HCT116 (cell line): Measurements from ENCODE around the gene PKIB. TPM values are rescaled to one million over a fixed set of nuclear protein-coding genes. Genes with fewer than 3 reads are reported as not detected.

Experiments used
- ATAC-seq: fragments of 200-7000 bp; cut with Tn5 transposase; 2 replicates; pipeline ENCODE4 v1.9.1; 2020; ENCODE audit warnings: mild to moderate bottlenecking, moderate library complexity
- BruUV-seq: library from RNA; stranded (reverse); fragments of 400-500 nt; replicated peaks from 2 replicates; lab custom pipeline; 2021; lab: Mats Ljungman, UMichigan
- CTCF ChIA-PET: fragments of 300-600 bp; sonication (Branson Sonifier 250); formaldehyde crosslinking; loops from one replicate; lab custom pipeline; 2021; ENCODE audit warnings: antibody characterized with exemption; lab: Charles Lee
- POLR2A ChIA-PET: fragments of 300-600, 350-600 bp; sonication (Branson Sonifier 250); formaldehyde crosslinking; loops from one replicate; lab custom pipeline; 2021; ENCODE audit warnings: antibody characterized with exemption; lab: Charles Lee
- RAD21 ChIA-PET, 2 experiments: fragments of 300-600 bp; sonication (Branson Sonifier 250); formaldehyde crosslinking; loops; one replicate each; lab custom pipeline; 2023; ENCODE audit warnings: low total read pairs in 2 of 2; ENCODE audit not compliant: uncharacterized antibody in 2 of 2, unreplicated experiment in 2 of 2, low non-redundant PET in 1 of 2; lab: Charles Lee
- DNase-seq: peaks from one replicate; pipeline ENCODE4 v3.0.0-alpha.2; 2010; ENCODE audit warnings: low read depth, low spot score
- H2AFZ ChIP-seq: fragments of 200-600 bp; shearing (Covaris generic), sonication (generic); 2 replicates; pipeline ENCODE4 v1.6.1; 2017; ENCODE audit warnings: low read depth, mixed run types, mixed read lengths, antibody characterized with exemption, low read length; ENCODE audit not compliant: poor library complexity, severe bottlenecking
- H3K27ac ChIP-seq: 2 replicates; pipeline ENCODE4 v1.5.1; 2012; ENCODE audit warnings: low read depth, low read length
- H3K27me3 ChIP-seq: fragments of 200-600 bp; sonication (generic); 2 replicates; pipeline ENCODE4 v1.6.1; 2016; ENCODE audit warnings: mixed run types, low read length, mixed read lengths; ENCODE audit not compliant: insufficient read depth
- H3K36me3 ChIP-seq, 2 experiments: fragments of 200-500 bp in 1 of 2; fragments of 200-600 bp in 1 of 2; sonication (Bioruptor generic) in 1 of 2; sonication (generic) in 1 of 2; 2 replicates each; pipeline versions ENCODE4 v1.5.1 to v1.6.1; 2014 to 2016; ENCODE audit warnings: low read length in 2 of 2, inconsistent platforms in 1 of 2, mixed read lengths in 1 of 2, mixed run types in 1 of 2; ENCODE audit not compliant: insufficient read depth in 2 of 2, control insufficient read depth in 1 of 2
- H3K4me1 ChIP-seq, 2 experiments: fragments of 200-600 bp in 1 of 2; sonication (generic) in 1 of 2; 2 replicates each; pipeline versions ENCODE4 v1.5.1 to v1.6.1; 2012 to 2017; ENCODE audit warnings: low read length in 2 of 2, inconsistent platforms in 1 of 2, mild to moderate bottlenecking in 1 of 2, mixed read lengths in 1 of 2, mixed run types in 1 of 2, moderate library complexity in 1 of 2; ENCODE audit not compliant: insufficient read depth in 2 of 2, control insufficient read depth in 1 of 2
- H3K4me2 ChIP-seq: fragments of 200-600 bp; sonication (generic); 2 replicates; pipeline ENCODE4 v1.6.1; 2017; ENCODE audit warnings: mixed run types, low read length, mixed read lengths
- H3K4me3 ChIP-seq, 2 experiments: fragments of 200-600 bp in 1 of 2; sonication (generic) in 1 of 2; replicated peaks in 1 of 2; 2 replicates each; pipeline ENCODE4 v1.5.1; 2011 to 2016; ENCODE audit warnings: low read length in 2 of 2, control low read depth in 1 of 2, low read depth in 1 of 2, mild to moderate bottlenecking in 1 of 2, mixed read lengths in 1 of 2, mixed run types in 1 of 2
- H3K79me2 ChIP-seq: fragments of 200-600 bp; sonication (generic); 2 replicates; pipeline ENCODE4 v1.6.1; 2017; ENCODE audit warnings: mild to moderate bottlenecking, mixed run types, low read length, moderate library complexity, mixed read lengths; ENCODE audit not compliant: insufficient read depth
- H3K9ac ChIP-seq: fragments of 200-600 bp; sonication (generic); 2 replicates; pipeline ENCODE4 v1.6.1; 2016; ENCODE audit warnings: low read length, mixed read lengths
- H3K9me2 ChIP-seq: fragments of 200-600 bp; sonication (generic), shearing (Covaris generic); 2 replicates; pipeline ENCODE4 v1.6.1; 2017; ENCODE audit warnings: mixed run types, mild to moderate bottlenecking, moderate library complexity; ENCODE audit not compliant: insufficient read depth
- H3K9me3 ChIP-seq, 2 experiments: fragments of 200-500 bp in 1 of 2; fragments of 200-600 bp in 1 of 2; sonication (Bioruptor generic) in 1 of 2; sonication (generic) in 1 of 2; 2 replicates each; pipeline ENCODE4 v1.6.1; 2014 to 2017; ENCODE audit warnings: low read length in 2 of 2, mixed read lengths in 2 of 2, inconsistent platforms in 1 of 2, low read depth in 1 of 2, mild to moderate bottlenecking in 1 of 2, mixed run types in 1 of 2, moderate library complexity in 1 of 2; ENCODE audit not compliant: control insufficient read depth in 1 of 2, insufficient read depth in 1 of 2
- H4K20me1 ChIP-seq: fragments of 200-600 bp; sonication (generic), shearing (Covaris generic); 2 replicates; pipeline ENCODE4 v1.6.1; 2017; ENCODE audit warnings: mixed run types, mild to moderate bottlenecking, moderate library complexity; ENCODE audit not compliant: insufficient read depth
- CBX3 ChIP-seq: IDR thresholded peaks from 2 replicates; pipeline ENCODE4 v1.6.1; 2012; ENCODE audit warnings: low read depth
- CEBPB ChIP-seq: IDR thresholded peaks from 2 replicates; pipeline ENCODE4 v1.6.1; 2012; ENCODE audit warnings: low read depth
- EGR1 ChIP-seq: IDR thresholded peaks from 2 replicates; pipeline ENCODE4 v1.6.1; 2012; ENCODE audit warnings: low read depth
- EZH2 ChIP-seq: fragments of 200-600 bp; sonication (generic); IDR thresholded peaks from 2 replicates; pipeline ENCODE4 v1.6.1; 2017; ENCODE audit warnings: antibody characterized with exemption, mixed run types
- EZH2phosphoT487 ChIP-seq: fragments of 200-600 bp; IDR thresholded peaks from 2 replicates; pipeline ENCODE4 v1.6.1; 2018; ENCODE audit warnings: antibody characterized with exemption, borderline replicate concordance
- FOSL1 ChIP-seq: IDR thresholded peaks from 2 replicates; pipeline ENCODE4 v1.6.1; 2012; ENCODE audit warnings: low read depth
- JUND ChIP-seq: IDR thresholded peaks from 2 replicates; pipeline ENCODE4 v1.6.1; 2012
- POLR2A ChIP-seq: IDR thresholded peaks from 2 replicates; pipeline ENCODE4 v1.7.0; 2011; ENCODE audit warnings: borderline replicate concordance; ENCODE audit not compliant: insufficient read depth, insufficient read length; ENCODE audit errors: extremely low read depth
- SIN3A ChIP-seq: IDR thresholded peaks from 2 replicates; pipeline ENCODE4 v1.6.1; 2012; ENCODE audit warnings: low read depth
- SP1 ChIP-seq: IDR thresholded peaks from 2 replicates; pipeline ENCODE4 v1.6.1; 2012; ENCODE audit warnings: low read depth
- SRF ChIP-seq: IDR thresholded peaks from 2 replicates; pipeline ENCODE4 v1.6.1; 2012; ENCODE audit warnings: low read depth
- ZFX ChIP-seq: fragments of 450-650 bp; IDR thresholded peaks from 2 replicates; pipeline ENCODE4 v1.6.1; 2017
- ZNF274 ChIP-seq: fragments of 200-500 bp; sonication (Bioruptor generic); IDR thresholded peaks from 2 replicates; pipeline ENCODE4 v1.6.1; 2014; ENCODE audit warnings: mild to moderate bottlenecking, low read depth, low read length, inconsistent platforms
- intact Hi-C: fragments of 100-400 bp; cut with micrococcal nuclease; formaldehyde crosslinking; loops from 2 replicates; pipeline ENCODE4 v1.10.0; 2022
- total RNA-seq: library from RNA; stranded (reverse); gene quantifications from one replicate; pipeline ENCODE4 v1.2.1, GENCODE V29; 2021; ENCODE audit not compliant: unreplicated experiment
- TF ChIP-seq, protein P1 (sequence below): IDR thresholded peaks from 2 replicates; pipeline ENCODE4 v1.6.1; 2012
- TF ChIP-seq, protein P2 (sequence below): IDR thresholded peaks from 2 replicates; pipeline ENCODE4 v1.6.1; 2011; ENCODE audit warnings: mild to moderate bottlenecking, low read length, moderate library complexity; ENCODE audit not compliant: insufficient replicate concordance; ENCODE audit errors: extremely low read depth
- TF ChIP-seq, protein P3 (sequence below), 3 experiments: fragments of 200-600 bp in 1 of 3; sonication (generic) in 1 of 3; IDR thresholded peaks in 2 of 3; conservative IDR thresholded peaks in 1 of 3; 2 replicates each; pipeline ENCODE4 v1.5.1; 2012 to 2017; ENCODE audit warnings: low read depth in 2 of 3, low read length in 2 of 3, antibody characterized with exemption in 1 of 3, borderline replicate concordance in 1 of 3, control low read depth in 1 of 3, mild to moderate bottlenecking in 1 of 3, mixed read lengths in 1 of 3, mixed run types in 1 of 3, moderate library complexity in 1 of 3; ENCODE audit not compliant: insufficient read depth in 1 of 3
- TF ChIP-seq, protein P4 (sequence below): IDR thresholded peaks from 2 replicates; pipeline ENCODE4 v1.6.1; 2012

PKIB gene
- total RNA-seq, 1 experiment from 2014 or later: 24.0 TPM

DNA sequence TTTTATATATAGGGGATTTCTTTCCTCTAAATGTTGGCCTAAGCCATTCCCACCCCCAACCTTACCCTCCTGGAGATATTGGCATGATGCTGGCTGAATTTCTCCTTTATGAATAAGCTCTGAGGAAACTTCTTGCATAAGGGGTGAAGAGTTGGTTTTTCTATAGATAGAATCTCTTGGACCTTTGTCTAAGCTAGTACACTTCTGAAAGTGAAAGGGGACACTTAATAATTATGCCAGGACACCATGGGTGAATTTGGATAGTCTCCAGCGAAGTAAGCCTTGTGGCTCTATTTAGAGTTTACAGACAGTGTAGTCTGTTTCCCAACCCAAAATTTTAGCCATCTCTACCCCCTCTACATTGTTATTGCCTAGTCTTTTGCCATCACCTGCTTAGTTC, 142.3 kb downstream of the PKIB start (continued):
- no peak for TF ChIP-seq CBX3
- no peak for TF ChIP-seq SRF
- TF ChIP-seq, protein P1, sequence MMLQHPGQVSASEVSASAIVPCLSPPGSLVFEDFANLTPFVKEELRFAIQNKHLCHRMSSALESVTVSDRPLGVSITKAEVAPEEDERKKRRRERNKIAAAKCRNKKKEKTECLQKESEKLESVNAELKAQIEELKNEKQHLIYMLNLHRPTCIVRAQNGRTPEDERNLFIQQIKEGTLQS: no peak
- TF ChIP-seq EZH2phosphoT487: no peak

DNA sequence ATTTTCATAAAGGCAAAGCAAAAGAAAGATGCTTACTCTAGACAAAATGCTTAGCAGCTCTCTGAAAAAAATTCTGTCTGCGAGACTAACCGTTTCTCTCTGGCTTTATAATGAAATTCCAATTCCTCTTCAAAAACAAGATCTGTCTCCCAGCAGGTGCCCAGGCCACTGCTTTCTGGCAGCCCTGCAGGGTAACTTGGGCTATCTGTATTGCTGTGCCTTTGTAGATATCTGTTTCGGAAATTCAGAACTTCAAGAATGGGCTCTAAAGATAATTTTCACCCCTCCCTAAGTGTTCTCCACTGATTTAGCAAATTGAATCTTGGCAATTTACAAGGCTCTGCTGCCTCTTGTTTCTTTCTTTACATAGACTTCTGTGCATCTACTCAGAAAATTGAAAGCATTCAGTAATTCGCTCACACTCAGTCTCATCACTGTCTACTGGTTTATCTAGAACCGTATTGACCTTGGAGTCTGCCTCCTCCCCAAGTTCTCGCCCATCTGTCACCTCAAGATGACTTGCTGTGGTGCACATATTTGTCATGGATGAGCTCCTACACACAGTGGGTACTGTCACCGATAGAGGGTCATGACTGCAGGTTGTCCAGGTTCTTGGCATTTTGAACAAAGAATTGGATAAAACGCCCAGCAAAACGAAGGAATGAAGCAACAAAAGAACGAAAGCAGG, 142.9 kb downstream of the PKIB start:
- no TSS peak for BruUV-seq
- Histone ChIP-seq H3K27ac (no peak overlapping the region), H3K9me2 (no peaks in the 10 kb centered on the region), H3K9me3 (no peaks in the 10 kb centered on the region), H4K20me1 (no peaks in the 10 kb centered on the region), H3K4me2 (no peak overlapping the region), H3K36me3 (no peaks in the 10 kb centered on the region), H3K27me3 (no peaks in the 10 kb centered on the region), H3K4me3 (no peak overlapping the region), H2AFZ (no peak overlapping the region), H3K4me1 (no peaks in the 10 kb centered on the region)
- no peak for ATAC-seq
- ChIA-PET POLR2A (no interaction called here), CTCF (no interaction called here)
- no peak for DNase-seq
- intact Hi-C loops: no loop called here
- TF ChIP-seq, protein P1: no peak
- no peak for TF ChIP-seq ZFX
- TF ChIP-seq EGR1: no peak
- no peak for TF ChIP-seq ZNF274
- no peak for TF ChIP-seq CEBPB
- no peak for TF ChIP-seq SRF
- TF ChIP-seq FOSL1: no peak
- TF ChIP-seq JUND: no peak
- TF ChIP-seq SIN3A: no peak
- TF ChIP-seq SP1: no peak
- TF ChIP-seq, protein P2, sequence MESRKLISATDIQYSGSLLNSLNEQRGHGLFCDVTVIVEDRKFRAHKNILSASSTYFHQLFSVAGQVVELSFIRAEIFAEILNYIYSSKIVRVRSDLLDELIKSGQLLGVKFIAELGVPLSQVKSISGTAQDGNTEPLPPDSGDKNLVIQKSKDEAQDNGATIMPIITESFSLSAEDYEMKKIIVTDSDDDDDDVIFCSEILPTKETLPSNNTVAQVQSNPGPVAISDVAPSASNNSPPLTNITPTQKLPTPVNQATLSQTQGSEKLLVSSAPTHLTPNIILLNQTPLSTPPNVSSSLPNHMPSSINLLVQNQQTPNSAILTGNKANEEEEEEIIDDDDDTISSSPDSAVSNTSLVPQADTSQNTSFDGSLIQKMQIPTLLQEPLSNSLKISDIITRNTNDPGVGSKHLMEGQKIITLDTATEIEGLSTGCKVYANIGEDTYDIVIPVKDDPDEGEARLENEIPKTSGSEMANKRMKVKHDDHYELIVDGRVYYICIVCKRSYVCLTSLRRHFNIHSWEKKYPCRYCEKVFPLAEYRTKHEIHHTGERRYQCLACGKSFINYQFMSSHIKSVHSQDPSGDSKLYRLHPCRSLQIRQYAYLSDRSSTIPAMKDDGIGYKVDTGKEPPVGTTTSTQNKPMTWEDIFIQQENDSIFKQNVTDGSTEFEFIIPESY: no peak
- TF ChIP-seq POLR2A: no peak
- TF ChIP-seq EZH2: no peak
- TF ChIP-seq, protein P3, sequence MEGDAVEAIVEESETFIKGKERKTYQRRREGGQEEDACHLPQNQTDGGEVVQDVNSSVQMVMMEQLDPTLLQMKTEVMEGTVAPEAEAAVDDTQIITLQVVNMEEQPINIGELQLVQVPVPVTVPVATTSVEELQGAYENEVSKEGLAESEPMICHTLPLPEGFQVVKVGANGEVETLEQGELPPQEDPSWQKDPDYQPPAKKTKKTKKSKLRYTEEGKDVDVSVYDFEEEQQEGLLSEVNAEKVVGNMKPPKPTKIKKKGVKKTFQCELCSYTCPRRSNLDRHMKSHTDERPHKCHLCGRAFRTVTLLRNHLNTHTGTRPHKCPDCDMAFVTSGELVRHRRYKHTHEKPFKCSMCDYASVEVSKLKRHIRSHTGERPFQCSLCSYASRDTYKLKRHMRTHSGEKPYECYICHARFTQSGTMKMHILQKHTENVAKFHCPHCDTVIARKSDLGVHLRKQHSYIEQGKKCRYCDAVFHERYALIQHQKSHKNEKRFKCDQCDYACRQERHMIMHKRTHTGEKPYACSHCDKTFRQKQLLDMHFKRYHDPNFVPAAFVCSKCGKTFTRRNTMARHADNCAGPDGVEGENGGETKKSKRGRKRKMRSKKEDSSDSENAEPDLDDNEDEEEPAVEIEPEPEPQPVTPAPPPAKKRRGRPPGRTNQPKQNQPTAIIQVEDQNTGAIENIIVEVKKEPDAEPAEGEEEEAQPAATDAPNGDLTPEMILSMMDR (IDR thresholded peaks at IDR 0.05 in 2 of 3, conservative IDR thresholded peaks at IDR 0.05 in 1 of 3; ENCODE audit: borderline replicate concordance in 1 of 3, insufficient read depth in 1 of 3, low read depth in 2 of 3, low read length in 2 of 3): no peak
- TF ChIP-seq, protein P4, sequence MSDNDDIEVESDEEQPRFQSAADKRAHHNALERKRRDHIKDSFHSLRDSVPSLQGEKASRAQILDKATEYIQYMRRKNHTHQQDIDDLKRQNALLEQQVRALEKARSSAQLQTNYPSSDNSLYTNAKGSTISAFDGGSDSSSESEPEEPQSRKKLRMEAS: no peak
- TF ChIP-seq, all 23 proteins: peak for 0
- Histone ChIP-seq H3K9ac (no peak overlapping the region), H3K79me2 (no peaks in the 10 kb centered on the region)
- RAD21 ChIA-PET: no interaction called here
